Fibroblast of pulmonary artery (primary cell): ENCODE results near the gene TSPAN1.

Experiments
- DNase-seq: peaks from one replicate; pipeline ENCODE4 v3.0.0-alpha.2; 2010; ENCODE audit warnings: low read depth
- H3K4me3 ChIP-seq: replicated peaks from 2 replicates; pipeline ENCODE4 v1.5.1; 2011; ENCODE audit warnings: low read depth, mild to moderate bottlenecking, control low read depth, low read length, moderate library complexity
- TF ChIP-seq, protein P1 (sequence below): IDR thresholded peaks from 2 replicates; pipeline ENCODE4 v1.5.1; 2011; ENCODE audit warnings: mild to moderate bottlenecking, control low read depth, low read length, inconsistent platforms; ENCODE audit errors: missing control alignments

TSPAN1 gene

DNA sequence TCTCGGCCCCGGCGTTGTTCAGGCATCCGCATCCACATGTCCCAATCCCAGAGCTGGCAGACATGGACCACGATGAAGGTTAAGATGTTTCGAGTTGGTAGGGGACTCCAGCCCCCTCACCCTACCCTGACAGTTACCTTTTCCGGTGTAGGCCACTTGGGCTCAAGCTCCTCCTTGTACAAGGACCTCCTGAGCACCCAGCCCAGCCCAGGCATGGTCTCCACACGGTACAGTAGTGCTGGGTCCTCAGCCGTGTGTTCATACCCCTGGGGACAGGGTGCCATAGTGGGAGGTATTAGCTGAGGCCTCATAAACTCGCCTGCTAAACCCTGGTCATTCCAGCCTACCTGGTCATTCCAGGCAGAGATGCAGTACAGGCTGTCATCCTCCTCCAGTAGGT, 17.3 kb downstream of the TSPAN1 start:
- no peak overlapping the region for H3K4me3 ChIP-seq
- TF ChIP-seq, protein P1, sequence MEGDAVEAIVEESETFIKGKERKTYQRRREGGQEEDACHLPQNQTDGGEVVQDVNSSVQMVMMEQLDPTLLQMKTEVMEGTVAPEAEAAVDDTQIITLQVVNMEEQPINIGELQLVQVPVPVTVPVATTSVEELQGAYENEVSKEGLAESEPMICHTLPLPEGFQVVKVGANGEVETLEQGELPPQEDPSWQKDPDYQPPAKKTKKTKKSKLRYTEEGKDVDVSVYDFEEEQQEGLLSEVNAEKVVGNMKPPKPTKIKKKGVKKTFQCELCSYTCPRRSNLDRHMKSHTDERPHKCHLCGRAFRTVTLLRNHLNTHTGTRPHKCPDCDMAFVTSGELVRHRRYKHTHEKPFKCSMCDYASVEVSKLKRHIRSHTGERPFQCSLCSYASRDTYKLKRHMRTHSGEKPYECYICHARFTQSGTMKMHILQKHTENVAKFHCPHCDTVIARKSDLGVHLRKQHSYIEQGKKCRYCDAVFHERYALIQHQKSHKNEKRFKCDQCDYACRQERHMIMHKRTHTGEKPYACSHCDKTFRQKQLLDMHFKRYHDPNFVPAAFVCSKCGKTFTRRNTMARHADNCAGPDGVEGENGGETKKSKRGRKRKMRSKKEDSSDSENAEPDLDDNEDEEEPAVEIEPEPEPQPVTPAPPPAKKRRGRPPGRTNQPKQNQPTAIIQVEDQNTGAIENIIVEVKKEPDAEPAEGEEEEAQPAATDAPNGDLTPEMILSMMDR, result no peak
- DNase-seq, result no peak

DNA sequence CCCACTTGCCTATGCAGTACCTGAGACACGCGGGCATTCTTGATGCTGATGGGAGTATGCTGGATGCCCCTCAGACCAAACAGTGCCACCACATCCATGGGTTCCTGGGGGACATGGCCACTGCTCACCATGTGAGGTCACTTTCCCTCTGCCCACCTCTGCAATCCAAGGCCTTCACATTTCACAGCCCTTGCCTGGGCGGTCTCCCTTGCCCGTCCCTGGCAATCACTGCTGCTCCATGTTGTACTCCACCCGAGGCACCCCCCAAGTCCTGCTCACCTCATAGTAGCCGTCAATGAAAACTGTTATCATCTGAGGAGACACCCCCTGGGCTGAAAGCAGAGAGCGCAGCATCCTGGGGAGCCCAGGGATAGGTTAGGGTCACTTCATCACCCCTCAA, 18.4 kb downstream of the TSPAN1 start:
- no peak overlapping the region for H3K4me3 ChIP-seq
- TF ChIP-seq, protein P1, result no peak

DNA sequence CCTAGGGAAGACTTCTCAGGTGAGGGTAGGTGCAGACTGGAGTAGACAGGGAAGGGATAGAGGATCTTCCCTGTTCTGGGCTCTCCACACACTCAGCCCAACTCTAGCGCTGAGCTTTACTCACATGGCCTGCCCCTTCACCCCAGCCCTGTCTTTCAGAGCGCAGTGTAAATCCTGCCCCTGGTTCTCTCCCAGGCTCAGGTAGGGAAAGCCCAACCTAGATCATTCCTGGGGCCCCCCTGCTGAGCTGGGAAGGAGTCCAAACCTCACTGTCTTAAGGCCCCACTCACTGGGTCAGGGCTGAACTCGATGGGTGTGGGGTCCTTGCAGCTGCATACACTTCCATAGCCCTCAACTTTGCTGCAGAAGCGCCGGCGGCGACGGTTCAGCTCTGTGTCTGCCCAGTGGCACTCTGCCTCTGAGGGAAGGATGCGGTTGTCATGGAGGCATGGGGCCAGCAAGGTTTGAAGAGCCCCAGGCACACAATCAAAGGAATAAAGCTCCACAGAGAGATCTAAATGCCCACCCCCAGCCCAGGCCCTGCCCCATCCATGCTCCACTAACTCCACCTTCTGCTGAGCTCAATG, 19.2 kb downstream of the TSPAN1 start:
- TF ChIP-seq, protein P1, result no peak
- no peak for DNase-seq
- H3K4me3 ChIP-seq, result no peak overlapping the region

More for the DNA sequence above, 18.4 kb downstream of the TSPAN1 start:
- DNase-seq, result no peak

DNA sequence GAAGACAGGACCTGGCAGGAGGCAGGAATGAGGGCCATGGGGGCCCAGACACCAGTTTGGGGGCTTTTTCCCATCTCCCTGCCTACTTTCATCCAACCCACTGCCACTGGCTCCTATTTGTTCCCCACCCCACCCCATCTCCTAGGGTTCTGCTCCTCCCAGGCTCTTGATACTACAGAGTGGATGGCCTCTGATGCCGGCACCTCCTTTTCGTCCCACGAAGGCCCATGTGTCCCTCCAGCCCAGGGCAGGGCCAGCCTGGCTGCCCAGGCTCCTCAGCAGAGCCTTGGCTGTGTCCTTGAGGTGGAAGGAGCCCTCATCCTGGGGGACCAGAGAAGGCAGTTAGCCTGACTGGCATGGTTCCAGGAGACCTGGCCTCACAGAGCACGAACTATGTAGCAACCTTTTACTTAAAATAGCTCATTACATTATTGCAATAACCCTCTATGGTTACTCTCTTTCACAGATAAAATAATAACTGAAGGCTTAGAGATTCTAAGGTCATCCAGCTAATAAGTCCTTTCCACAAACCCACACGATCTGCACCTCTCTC, 19.8 kb downstream of the TSPAN1 start:
- TF ChIP-seq, protein P1, result no peak
- H3K4me3 ChIP-seq, result no peak overlapping the region
- DNase-seq, result no peak

DNA sequence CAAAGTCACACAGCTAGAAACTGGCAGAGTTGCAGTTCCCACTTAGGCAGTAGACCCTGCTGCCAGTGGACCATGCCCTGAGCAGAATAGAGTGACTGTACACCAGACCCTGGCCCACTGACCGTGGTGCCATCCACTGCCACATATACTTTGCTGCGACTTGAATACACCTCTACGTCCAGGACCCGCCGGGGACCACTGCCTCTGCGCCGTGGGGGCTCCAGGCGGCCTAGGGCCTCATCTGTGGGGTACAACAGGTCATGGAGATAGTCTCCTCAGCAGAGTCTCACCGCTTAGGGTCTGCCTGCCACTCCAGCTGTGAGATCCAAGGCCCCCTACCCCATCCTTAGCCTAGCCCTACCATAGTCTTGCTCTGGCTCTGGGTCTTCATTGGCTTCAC, 21.7 kb downstream of the TSPAN1 start:
- TF ChIP-seq, protein P1, result no peak
- no peak for DNase-seq
- no peak overlapping the region for H3K4me3 ChIP-seq

DNA sequence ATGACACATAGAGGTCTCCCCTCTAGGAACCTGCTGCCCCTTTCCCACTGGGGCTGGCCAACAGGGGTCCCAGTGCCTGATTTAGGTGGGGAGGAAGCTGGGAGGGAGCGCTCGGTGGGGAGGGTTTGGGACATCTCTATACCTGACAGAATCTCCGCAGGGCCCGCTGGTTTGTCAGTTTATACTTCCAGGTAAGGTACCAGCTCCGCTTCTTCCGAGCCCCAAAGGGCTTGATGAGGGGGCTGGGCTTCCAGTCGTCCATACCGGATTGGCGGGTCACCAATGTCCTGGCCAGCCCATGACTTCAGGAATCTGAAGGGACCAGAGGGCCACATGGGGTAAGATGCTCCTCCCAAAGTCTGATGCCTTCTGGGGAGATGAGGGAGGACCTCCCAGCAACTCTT, 22.7 kb downstream of the TSPAN1 start:
- H3K4me3 ChIP-seq, result peak overlapping the region; percentile 73
- no peak for DNase-seq
- TF ChIP-seq, protein P1, result no peak

DNA sequence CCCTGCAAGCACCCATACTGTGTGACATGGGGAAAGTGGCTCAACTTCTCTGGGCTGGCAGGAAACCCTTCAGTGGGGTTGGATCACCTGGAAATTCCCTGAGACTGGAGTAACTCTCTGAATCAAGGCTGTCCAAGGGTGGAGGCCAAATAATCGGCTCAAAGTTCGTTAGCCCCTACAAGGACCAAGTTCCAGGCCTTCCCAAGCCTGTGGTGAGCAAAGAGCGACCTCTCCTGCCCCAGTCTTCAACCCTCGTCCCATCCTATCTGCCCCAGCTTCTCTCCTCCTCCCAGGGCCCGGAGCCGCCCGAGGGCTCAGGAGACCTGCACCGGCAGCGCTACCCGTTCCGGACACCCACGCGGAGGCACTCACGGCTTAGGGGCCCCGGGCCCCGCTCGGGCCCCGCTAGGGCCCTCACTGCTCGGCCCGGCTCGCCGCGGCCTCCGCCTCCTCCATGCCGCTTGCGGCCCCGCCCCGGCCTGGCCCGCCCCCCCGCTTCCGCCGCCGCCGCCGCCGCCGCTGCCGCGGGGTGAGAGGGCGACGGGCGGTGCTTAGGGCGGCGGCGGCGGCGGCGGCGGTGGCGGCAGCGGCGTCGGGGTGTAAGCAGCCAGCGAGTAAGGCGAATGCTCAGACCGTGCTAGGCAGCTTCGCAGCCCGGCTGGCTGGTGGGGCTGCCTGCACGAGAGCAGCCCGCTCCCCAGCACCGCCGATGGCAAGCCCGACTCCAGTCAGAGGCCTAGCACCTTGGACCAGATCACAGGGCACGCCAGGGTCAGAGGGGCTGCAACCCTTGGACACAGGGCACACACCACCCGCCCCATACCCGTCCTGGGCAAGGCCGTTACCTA, 23.3 kb downstream of the TSPAN1 start, which contains the start of gene POMGNT1:
TSS of gene POMGNT1 (minus strand) at position 471 of the 848 bp plus-strand sequence. CDS start 613 bp downstream, outside the sequence.
- peak within 1 kb of the TSS; percentile 86 for H3K4me3 ChIP-seq
- DNase-seq, result peak; percentile 39
- TF ChIP-seq, protein P1, result no peak
